HL-60 (cell line): ENCODE data around the gene CORT.

Source experiments
- DNase-seq, 2 experiments: peaks; one replicate each; pipeline ENCODE4 v3.0.0-alpha.2; 2010 to 2020; ENCODE audit warnings: low read depth in 1 of 2, low spot score in 1 of 2
- H3K27ac ChIP-seq: fragments of 250-450 bp; sonication (Bioruptor Pico); replicated peaks from 2 replicates; pipeline ENCODE4 v1.5.1; 2020; ENCODE audit warnings: mild to moderate bottlenecking, moderate library complexity
- H3K27me3 ChIP-seq: fragments of 250-450 bp; sonication (Bioruptor Pico); 2 replicates; pipeline ENCODE4 v1.5.1; 2021; ENCODE audit warnings: mild to moderate bottlenecking, moderate library complexity; ENCODE audit not compliant: insufficient read depth, poor library complexity, severe bottlenecking
- H3K4me3 ChIP-seq: replicated peaks from 2 replicates; pipeline ENCODE4 v1.5.1; 2011; ENCODE audit warnings: mild to moderate bottlenecking, control low read depth, low read length; ENCODE audit not compliant: insufficient read depth
- CTCF ChIP-seq: IDR thresholded peaks from one replicate; pipeline ENCODE4 v1.5.1; 2011; ENCODE audit warnings: low read length, control low read depth, inconsistent platforms; ENCODE audit not compliant: insufficient read depth
- GABPA ChIP-seq: IDR thresholded peaks from 2 replicates; pipeline ENCODE4 v1.6.1; 2012; ENCODE audit warnings: low read depth
- POLR2AphosphoS5 ChIP-seq: IDR thresholded peaks from 2 replicates; pipeline ENCODE4 v1.6.1; 2012; ENCODE audit warnings: low read depth
- REST ChIP-seq: IDR thresholded peaks from 2 replicates; pipeline ENCODE4 v1.6.1; 2012; ENCODE audit warnings: low read depth; ENCODE audit not compliant: insufficient replicate concordance
- SPI1 ChIP-seq: IDR thresholded peaks from 2 replicates; pipeline ENCODE4 v1.6.1; 2012; ENCODE audit warnings: low read depth, mild to moderate bottlenecking, borderline replicate concordance

CORT gene

GRCh38 chr1:10474613-10475507 lies 25.0 kb downstream of the CORT start, which contains the start of gene PEX14:
PEX14 (plus strand) TSS chr1:10474950; CDS start chr1:10474967, 17 bp downstream.
- H3K4me3 ChIP-seq = peak within 1 kb of the TSS; percentile 99

GRCh38 chr1:10475510-10475909 lies 25.7 kb downstream of the CORT start:
- peak overlapping the region; percentile 72 for H3K27ac ChIP-seq

More at GRCh38 chr1:10474613-10475507, 25.0 kb downstream of the CORT start, which contains the start of gene PEX14:
- DNase-seq = peak; percentile 76 to 95
- TF ChIP-seq POLR2AphosphoS5 = peak; percentile 84
- peak; percentile 53 for TF ChIP-seq REST
- TF ChIP-seq SPI1 = no peak
- H3K27me3 ChIP-seq = no peaks in the 10 kb centered on the region
- peak within 1 kb of the TSS; percentile 72 for H3K27ac ChIP-seq

GRCh38 chr1:10479296-10479695 lies 29.5 kb downstream of the CORT start:
- no peak overlapping the region for H3K27ac ChIP-seq
- no peak overlapping the region for H3K4me3 ChIP-seq
- TF ChIP-seq POLR2AphosphoS5 = no peak
- DNase-seq = no peak
- no peaks in the 10 kb centered on the region for H3K27me3 ChIP-seq

More at GRCh38 chr1:10475510-10475909, 25.7 kb downstream of the CORT start:
- Histone ChIP-seq H3K4me3 (peak overlapping the region; percentile 99), H3K27me3 (no peaks in the 10 kb centered on the region)
- DNase-seq = no peak
- TF ChIP-seq SPI1 (no peak), GABPA (no peak), REST (no peak), POLR2AphosphoS5 (no peak), CTCF (no peak)

GRCh38 chr1:10480614-10481013 lies 30.8 kb downstream of the CORT start:
- no peak for DNase-seq
- Histone ChIP-seq H3K27ac (no peak overlapping the region), H3K4me3 (no peak overlapping the region), H3K27me3 (no peaks in the 10 kb centered on the region)
- TF ChIP-seq CTCF (no peak), POLR2AphosphoS5 (no peak), REST (no peak), SPI1 (no peak), GABPA (no peak)
